GM12891 (cell line): Measurements from ENCODE around the gene ZNF3.

ENCODE experiments used
- DNase-seq: peaks from one replicate; pipeline ENCODE4 v3.0.0; 2011; ENCODE audit warnings: low spot score; ENCODE audit not compliant: insufficient read length
- FAIRE-seq: peaks from 2 replicates; lab custom pipeline; 2011; peaks lifted over from hg19 to GRCh38; lab: Jason Lieb, UNC
- PAX5 ChIP-seq: IDR thresholded peaks from 2 replicates; pipeline ENCODE4 v1.6.1; 2011; ENCODE audit warnings: low read length, moderate library complexity, mild to moderate bottlenecking; ENCODE audit not compliant: insufficient read depth, severe bottlenecking
- POLR2A ChIP-seq: IDR thresholded peaks from 2 replicates; pipeline ENCODE4 v1.6.1; 2011; ENCODE audit warnings: low read depth, low read length, control low read depth
- POLR2AphosphoS5 ChIP-seq: IDR thresholded peaks from 2 replicates; pipeline ENCODE4 v1.6.1; 2011; ENCODE audit warnings: low read depth, low read length, control low read depth
- POU2F2 ChIP-seq: IDR thresholded peaks from 2 replicates; pipeline ENCODE4 v1.6.1; 2011; ENCODE audit warnings: low read depth, mild to moderate bottlenecking, control low read depth, low read length, moderate library complexity
- SPI1 ChIP-seq: IDR thresholded peaks from 2 replicates; pipeline ENCODE4 v1.6.1; 2011; ENCODE audit warnings: low read depth, low read length, control low read depth
- TAF1 ChIP-seq: IDR thresholded peaks from 2 replicates; pipeline ENCODE4 v1.6.1; 2011; ENCODE audit warnings: low read depth, low read length, control low read depth

ZNF3 gene

DNA sequence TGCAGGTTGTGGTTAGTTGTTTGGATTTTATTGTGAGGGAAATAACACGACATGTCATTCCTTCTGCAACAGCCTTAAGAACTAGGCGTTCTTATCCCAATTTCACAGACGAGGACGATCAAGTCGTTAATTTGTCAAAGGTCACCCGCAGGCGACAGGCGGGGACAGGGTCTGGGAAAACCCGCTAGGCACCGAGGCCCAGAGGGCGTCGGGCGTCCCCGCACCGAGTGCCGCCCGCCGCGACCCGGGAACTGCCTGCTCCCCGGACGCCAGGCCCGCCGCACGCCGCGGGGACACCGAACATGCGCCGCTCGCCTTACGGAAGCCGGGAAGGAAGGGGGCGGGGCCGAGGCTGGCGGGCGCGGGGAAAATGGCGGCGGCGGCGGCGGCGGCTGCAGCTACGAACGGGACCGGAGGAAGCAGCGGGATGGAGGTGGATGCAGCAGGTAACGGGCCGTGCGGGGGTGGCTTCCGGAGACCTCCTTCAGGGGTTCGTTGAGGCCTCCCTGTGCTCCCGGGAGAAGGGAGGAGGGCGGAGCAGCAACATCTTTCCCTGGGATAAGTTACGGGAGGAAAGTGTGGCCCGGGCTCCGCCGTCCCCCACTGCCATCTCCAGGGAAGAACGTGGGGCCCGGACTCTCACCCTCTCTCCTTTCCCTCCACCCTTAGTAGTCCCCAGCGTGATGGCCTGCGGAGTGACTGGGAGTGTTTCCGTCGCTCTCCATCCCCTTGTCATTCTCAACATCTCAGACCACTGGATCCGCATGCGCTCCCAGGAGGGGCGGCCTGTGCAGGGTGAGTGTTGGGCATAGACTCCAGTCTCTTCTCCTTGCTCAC is 7.3 kb upstream of the ZNF3 start, which contains the start of gene COPS6:
TSS of gene COPS6 (plus strand) at position 349 of the 837 bp plus-strand sequence. CDS start at position 371, 22 bp downstream.
- peak; percentile 86 for DNase-seq
- TF ChIP-seq TAF1 (peak; percentile 61), POU2F2 (no peak), PAX5 (peak; percentile 1), POLR2A (peak; percentile 75), SPI1 (no peak), POLR2AphosphoS5 (peak; percentile 54; the same call in 1 of the 2 replicates)
- FAIRE-seq: peak; percentile 84

DNA sequence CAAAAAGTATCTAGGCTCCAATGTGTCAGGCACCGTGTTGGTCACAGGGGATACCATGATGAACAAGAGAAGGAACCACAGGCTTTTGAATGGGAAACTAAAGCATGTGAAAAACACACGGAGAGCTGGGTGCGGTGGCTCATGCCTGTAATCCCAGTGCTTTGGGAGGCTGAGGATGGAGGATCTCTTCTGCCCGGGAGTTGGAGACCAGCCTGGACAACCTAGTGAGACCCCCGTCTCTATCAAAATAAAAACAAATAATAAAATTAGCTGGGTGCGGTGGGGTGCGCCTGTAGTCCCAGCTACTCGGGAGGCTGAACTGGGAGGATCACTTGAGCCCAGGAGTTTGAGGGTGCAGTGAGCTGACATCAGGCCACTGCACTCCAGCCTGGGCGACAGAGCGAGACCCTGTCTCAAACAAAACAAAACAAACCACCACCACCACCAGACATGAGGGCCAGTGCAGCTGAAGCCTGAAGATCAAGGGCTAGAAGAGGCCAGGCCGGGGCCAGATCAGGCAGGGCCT is 6.6 kb upstream of the ZNF3 start:
- DNase-seq: no peak
- TF ChIP-seq SPI1 (no peak), POLR2AphosphoS5 (no peak), PAX5 (no peak), TAF1 (no peak)
- FAIRE-seq: peak; percentile 23

DNA sequence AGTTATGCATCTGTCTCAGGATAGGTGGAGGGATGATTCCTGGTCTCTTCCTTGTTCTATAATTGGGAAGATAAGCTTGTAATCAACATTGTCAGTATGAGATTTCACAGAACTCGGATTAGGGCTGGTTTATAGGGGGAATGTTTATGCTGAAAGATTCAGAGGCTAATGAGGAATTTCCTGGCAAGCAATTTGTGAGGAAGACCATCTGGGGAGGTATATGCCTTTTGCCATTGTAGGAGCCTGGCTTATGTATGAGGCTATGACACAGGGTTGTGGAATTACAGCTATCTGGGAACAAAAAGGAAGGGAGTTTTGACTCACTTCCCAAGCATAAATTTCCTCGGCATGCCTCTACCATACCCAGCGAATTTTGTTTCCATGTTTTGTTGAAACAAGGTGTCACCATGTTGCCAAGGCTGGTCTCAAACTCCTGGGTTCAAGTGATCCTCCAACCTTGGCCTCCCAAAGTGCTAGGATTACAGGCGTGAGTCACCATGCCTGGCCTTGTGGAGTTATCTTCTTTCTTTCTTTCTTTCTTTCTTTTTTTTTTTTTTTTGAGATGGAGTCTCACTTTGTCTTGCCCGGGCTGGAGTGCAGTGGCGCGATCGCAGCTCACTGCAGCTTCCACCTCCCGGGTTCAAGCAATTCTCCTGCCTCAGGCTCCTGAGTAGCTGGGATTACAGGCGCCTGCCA is 5.7 kb upstream of the ZNF3 start:
- DNase-seq (no peak), FAIRE-seq (no peak)
- TF ChIP-seq SPI1 (no peak), TAF1 (no peak), PAX5 (no peak), POLR2AphosphoS5 (no peak), POLR2A (no peak), POU2F2 (no peak)

DNA sequence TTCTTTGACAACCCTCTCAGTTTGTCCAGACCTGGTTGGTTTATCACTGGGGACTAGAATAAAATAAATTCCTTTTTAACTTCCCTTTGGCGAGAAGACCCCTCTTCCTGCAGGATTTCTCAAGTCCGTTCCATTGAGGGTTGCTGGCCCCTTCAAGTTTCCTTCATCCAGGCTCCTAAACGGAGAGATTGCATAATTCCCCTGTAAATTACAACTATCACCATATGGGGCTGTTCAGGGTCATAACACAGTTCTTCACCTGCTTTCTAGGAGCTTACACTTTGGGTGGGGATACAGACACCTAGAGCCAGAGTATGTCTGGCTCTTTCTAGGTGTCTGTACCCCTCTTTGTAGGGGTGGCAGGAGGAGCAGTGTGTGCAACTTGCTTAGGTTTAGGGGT is 4.0 kb upstream of the ZNF3 start:
- FAIRE-seq: no peak
- TF ChIP-seq POLR2AphosphoS5: no peak
- no peak for TF ChIP-seq PAX5
- TF ChIP-seq POLR2A: no peak
- TF ChIP-seq SPI1: no peak
- no peak for TF ChIP-seq POU2F2
- no peak for TF ChIP-seq TAF1
- no peak for DNase-seq

DNA sequence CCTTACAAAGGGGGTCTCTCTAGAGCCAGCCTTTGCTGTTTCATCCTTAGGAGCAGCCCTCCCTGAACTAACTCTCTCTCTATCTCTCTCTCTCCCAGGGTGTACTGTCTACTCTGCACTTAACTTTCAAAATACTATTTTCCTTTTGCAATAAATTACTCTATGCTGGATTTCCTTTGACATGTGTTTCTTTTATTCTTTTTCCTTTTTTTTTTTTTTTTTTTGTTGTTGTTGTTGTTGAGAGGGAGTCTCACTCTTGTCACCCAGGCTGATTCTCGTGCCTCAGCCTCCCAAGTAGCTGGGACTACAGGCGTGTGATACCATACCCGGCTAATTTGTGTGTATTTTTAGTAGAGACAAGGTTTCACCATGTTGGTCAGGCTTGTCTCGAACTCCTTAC is 1.5 kb upstream of the ZNF3 start:
- TF ChIP-seq POLR2AphosphoS5 (no peak), TAF1 (no peak)
- DNase-seq (no peak), FAIRE-seq (no peak)

DNA sequence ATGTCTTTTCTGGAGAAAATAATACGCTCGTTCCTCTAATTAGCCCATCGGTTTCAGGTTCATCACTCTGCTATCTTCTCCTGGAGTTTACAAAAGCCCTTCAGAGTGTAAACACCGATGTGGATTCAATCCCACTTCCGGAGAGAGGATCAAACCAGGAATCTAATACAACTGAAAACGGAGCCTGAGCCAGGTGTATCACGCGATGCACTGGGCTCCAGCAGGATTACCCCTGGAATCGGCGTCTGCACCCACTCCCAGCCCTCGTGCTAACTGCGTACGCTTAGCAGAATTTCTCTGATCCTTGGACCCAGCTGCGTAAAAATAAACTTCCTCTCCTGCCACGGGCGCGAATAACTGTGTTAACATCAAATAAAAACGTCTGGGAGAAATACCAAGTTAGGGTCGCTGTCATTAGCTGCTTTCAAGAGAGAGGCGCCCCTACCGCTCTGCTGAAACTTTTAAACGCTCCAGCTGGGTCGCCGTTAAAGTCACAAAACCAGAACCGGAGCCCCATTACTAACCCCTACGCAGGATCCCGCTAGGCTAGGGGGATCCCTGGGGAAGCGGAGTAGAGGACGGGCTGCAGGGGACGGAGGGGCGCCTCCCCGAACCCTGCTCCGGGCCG is 502 bp downstream of the ZNF3 start:
- TF ChIP-seq PAX5 (no peak), POU2F2 (no peak), POLR2AphosphoS5 (no peak), TAF1 (no peak), POLR2A (no peak), SPI1 (no peak)
- FAIRE-seq (no peak), DNase-seq (no peak)

DNA sequence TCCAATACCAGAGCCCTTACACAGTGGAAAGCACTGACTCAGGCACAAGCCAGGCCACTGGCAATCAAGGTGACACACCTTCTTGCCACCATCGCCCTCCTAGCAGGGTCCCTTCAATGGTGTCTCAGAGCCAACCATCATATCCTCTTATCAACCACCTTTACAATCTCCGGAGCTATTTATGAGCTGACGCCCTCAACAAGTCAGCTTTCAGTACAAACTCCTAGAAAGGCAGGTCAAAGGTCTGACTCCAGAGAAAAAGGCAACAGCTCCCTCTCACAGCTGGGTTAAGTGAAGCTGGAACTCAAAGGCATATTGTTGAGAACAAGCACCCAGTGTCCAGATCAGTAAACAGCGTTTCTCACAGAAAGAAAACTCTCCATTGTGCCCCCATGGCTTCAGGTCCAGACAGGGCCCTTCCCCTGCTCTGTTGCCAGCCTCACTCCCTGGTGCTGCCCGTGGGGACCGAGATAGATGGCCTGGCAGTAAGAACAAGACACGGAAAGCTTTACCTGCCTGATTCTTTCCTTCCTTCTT is 2.4 kb downstream of the ZNF3 start:
- TF ChIP-seq PAX5 (no peak), TAF1 (no peak), POU2F2 (no peak), POLR2A (no peak), SPI1 (no peak), POLR2AphosphoS5 (no peak)
- DNase-seq (no peak), FAIRE-seq (no peak)

DNA sequence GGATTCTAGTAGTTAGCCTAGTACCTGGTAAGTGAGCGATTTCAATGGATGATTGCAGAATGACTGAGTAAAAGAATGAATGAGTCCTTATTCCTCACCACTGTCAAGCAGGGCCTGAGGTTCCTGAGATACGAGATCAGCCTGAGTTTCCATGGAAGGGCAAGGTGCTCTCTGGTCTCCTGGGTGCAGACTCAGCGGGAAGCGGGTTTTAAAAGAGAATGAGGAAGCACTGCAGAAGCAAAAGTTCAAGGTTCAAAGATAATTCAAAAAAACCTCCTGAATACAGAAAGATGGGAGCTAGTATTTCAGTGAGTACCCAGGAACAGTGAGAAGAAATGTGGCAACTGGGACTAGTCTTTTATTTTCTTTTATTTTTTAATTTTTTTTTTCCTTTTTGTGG is 4.3 kb downstream of the ZNF3 start:
- no peak for TF ChIP-seq POU2F2
- no peak for TF ChIP-seq PAX5
- TF ChIP-seq TAF1: no peak
- TF ChIP-seq SPI1: no peak
- no peak for TF ChIP-seq POLR2AphosphoS5
- TF ChIP-seq POLR2A: no peak
- FAIRE-seq (no peak), DNase-seq (no peak)

DNA sequence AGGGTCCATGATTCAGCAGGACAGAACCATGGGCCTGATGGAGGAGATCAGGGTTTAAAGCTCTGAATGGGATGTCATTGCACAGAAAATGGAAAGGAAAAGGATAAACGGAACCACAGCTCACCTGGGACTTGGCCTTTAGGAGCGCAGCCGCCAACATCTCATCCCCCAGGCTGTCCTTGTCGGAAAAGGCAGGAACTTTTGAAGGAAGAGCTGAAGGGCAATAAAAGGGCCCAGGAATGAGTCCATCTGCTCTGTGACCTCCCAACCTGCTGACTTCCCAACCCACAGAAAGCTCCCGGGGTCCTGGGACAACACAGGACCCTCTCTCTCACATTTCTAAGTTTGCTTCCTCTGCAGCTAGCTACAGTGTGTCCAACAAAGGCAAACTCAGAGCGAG is 6.1 kb downstream of the ZNF3 start:
- no peak for TF ChIP-seq POLR2A
- no peak for TF ChIP-seq POLR2AphosphoS5
- no peak for TF ChIP-seq PAX5
- no peak for TF ChIP-seq TAF1
- TF ChIP-seq SPI1: no peak
- TF ChIP-seq POU2F2: no peak
- no peak for FAIRE-seq
- DNase-seq: no peak
